K562 (cell line): ENCODE measurements around the gene ADI1. TPM values are rescaled to one million over a fixed set of nuclear protein-coding genes. Genes with fewer than 3 reads are reported as not detected.

ENCODE experiments used
- ATAC-seq: fragments of 200-7000 bp; cut with Tn5 transposase; 3 replicates; pipeline ENCODE4 v1.9.1; 2020; ENCODE audit warnings: moderate library complexity
- BruUV-seq: library from RNA; stranded (reverse); fragments of 400-500 nt; replicated peaks from 2 replicates; lab custom pipeline; 2021; lab: Mats Ljungman, UMichigan
- CTCF ChIA-PET: fragments of 300-600 bp; formaldehyde crosslinking; extraction: SDS; loops from one replicate; lab custom pipeline; 2021; ENCODE audit warnings: low intra/inter-chr PET ratio; lab: Yijun Ruan, JAX
- POLR2A ChIA-PET: fragments of 300-600, 350-650 bp; sonication (Branson Sonifier 250); formaldehyde crosslinking; extraction: SDS; loops from one replicate; lab custom pipeline; 2021; ENCODE audit warnings: antibody characterized with exemption, inconsistent platforms; lab: Yijun Ruan, JAX
- DNase-seq, 4 experiments: peaks; one replicate each; pipeline versions ENCODE4 v3.0.0 to v3.0.0-alpha.2; 2011 to 2018; ENCODE audit warnings: low spot score in 3 of 4, mixed read lengths in 3 of 4; ENCODE audit errors: extremely low read depth in 1 of 4
- FAIRE-seq: peaks from 2 replicates; lab custom pipeline; 2011; peaks lifted over from hg19 to GRCh38; lab: Jason Lieb, UNC
- H2AFZ ChIP-seq: 2 replicates; pipeline ENCODE4 v1.6.0; 2011; ENCODE audit warnings: low read depth, low read length, control low read depth, inconsistent platforms
- H3K27ac ChIP-seq: fragments of 200-600 bp; 3 replicates; pipeline ENCODE4 v1.8.0; 2011; ENCODE audit warnings: low read depth, mild to moderate bottlenecking, control low read depth, inconsistent platforms, low read length, moderate library complexity, mixed read lengths; ENCODE audit errors: extremely low read depth
- H3K27me3 ChIP-seq, 2 experiments: fragments of 300-600 bp in 1 of 2; 2 replicates in 1 of 2; 3 replicates in 1 of 2; pipeline versions ENCODE4 v1.6.0 to v1.8.0; 2011; ENCODE audit warnings: inconsistent platforms in 2 of 2, low read length in 2 of 2, mild to moderate bottlenecking in 1 of 2, mixed read lengths in 1 of 2, moderate library complexity in 1 of 2; ENCODE audit not compliant: control insufficient read depth in 2 of 2, insufficient read depth in 2 of 2
- H3K36me3 ChIP-seq: fragments of 300-600 bp; 3 replicates; pipeline ENCODE4 v1.8.0; 2011; ENCODE audit warnings: mild to moderate bottlenecking, low read length, inconsistent platforms; ENCODE audit not compliant: control insufficient read depth, insufficient read depth
- H3K4me1 ChIP-seq, 2 experiments: fragments of 200-600 bp in 1 of 2; replicated peaks in 1 of 2; 2 replicates in 1 of 2; 3 replicates in 1 of 2; pipeline versions ENCODE4 v1.5.1 to v1.8.0; 2011; ENCODE audit warnings: inconsistent platforms in 2 of 2, low read length in 2 of 2, mild to moderate bottlenecking in 1 of 2, mixed read lengths in 1 of 2, moderate library complexity in 1 of 2; ENCODE audit not compliant: control insufficient read depth in 2 of 2, insufficient read depth in 2 of 2
- H3K4me2 ChIP-seq: 2 replicates; pipeline ENCODE4 v1.6.1; 2011; ENCODE audit warnings: low read length, control low read depth, inconsistent platforms, mixed read lengths; ENCODE audit not compliant: insufficient read depth
- H3K4me3 ChIP-seq: fragments of 200-600 bp; sonication (generic), shearing (Covaris generic); 2 replicates; pipeline ENCODE4 v1.5.1; 2016; ENCODE audit warnings: control low read depth, inconsistent platforms
- H3K79me2 ChIP-seq: fragments of 200-600 bp; 3 replicates; pipeline ENCODE4 v1.8.0; 2011; ENCODE audit warnings: low read length, inconsistent platforms; ENCODE audit not compliant: control insufficient read depth, insufficient read depth
- H3K9ac ChIP-seq, 2 experiments: 2 replicates each; pipeline versions ENCODE4 v1.6.0 to v1.6.1; 2011; ENCODE audit warnings: low read depth in 2 of 2, low read length in 2 of 2, control low read depth in 1 of 2, inconsistent platforms in 1 of 2, mild to moderate bottlenecking in 1 of 2, mixed read lengths in 1 of 2; ENCODE audit not compliant: insufficient read depth in 1 of 2
- H3K9me1 ChIP-seq: one replicate; pipeline ENCODE4 v1.6.0; 2011; ENCODE audit warnings: inconsistent platforms, mild to moderate bottlenecking, low read length, moderate library complexity; ENCODE audit not compliant: control insufficient read depth, insufficient read depth
- H3K9me3 ChIP-seq: replicated peaks from 2 replicates; pipeline ENCODE4 v1.5.1; 2011; ENCODE audit warnings: low read depth, low read length, inconsistent platforms; ENCODE audit not compliant: control insufficient read depth, insufficient read depth
- H4K20me1 ChIP-seq: replicated peaks from 2 replicates; pipeline ENCODE4 v1.6.1; 2011; ENCODE audit warnings: low read length, inconsistent platforms, mixed read lengths; ENCODE audit not compliant: control insufficient read depth, insufficient read depth
- MAFG ChIP-seq: fragments of 450-650 bp; conservative IDR thresholded peaks from 2 replicates; pipeline ENCODE4 v1.6.1; 2016; ENCODE audit warnings: missing genetic modification characterization, missing compliant biosample characterization
- MEF2A ChIP-seq: IDR thresholded peaks from 2 replicates; pipeline ENCODE4 v1.6.1; 2011; ENCODE audit warnings: low read depth, mild to moderate bottlenecking, low read length, moderate library complexity; ENCODE audit not compliant: control insufficient read depth
- PML ChIP-seq: IDR thresholded peaks from 2 replicates; pipeline ENCODE4 v1.6.1; 2012; ENCODE audit warnings: low read length, inconsistent platforms
- RAD21 ChIP-seq, 2 experiments: fragments of 250-450 bp in 1 of 2; fragments of 450-650 bp in 1 of 2; sonication (Bioruptor Pico) in 1 of 2; formaldehyde crosslinking in 1 of 2; IDR thresholded peaks in 1 of 2; conservative IDR thresholded peaks in 1 of 2; 2 replicates each; pipeline versions ENCODE4 v1.4.0 to v1.8.0; 2020 to 2022; ENCODE audit warnings: mild to moderate bottlenecking in 2 of 2, moderate library complexity in 1 of 2
- SNRNP70 ChIP-seq: fragments of 200-400 bp; formaldehyde crosslinking; optimal IDR thresholded peaks from 2 replicates; pipeline ENCODE3; 2017; ENCODE audit warnings: low read depth, low read length
- TCF7L2 ChIP-seq: fragments of 150-350 bp; IDR thresholded peaks from 2 replicates; pipeline ENCODE4 v1.6.1; 2016; ENCODE audit warnings: low read depth, mild to moderate bottlenecking, low read length, moderate library complexity
- WGBS: fragments of 100-300 bp; shearing (Covaris generic); methylation state at CpG from one replicate; pipeline ENCODE4 v1.1.6; 2016; ENCODE audit warnings: low coverage, mixed read lengths; ENCODE audit not compliant: insufficient coverage; ENCODE audit errors: missing lambda C conversion rate; 5-methylcytosine and 5-hydroxymethylcytosine counted together
- in situ Hi-C: fragments of 300-500 bp; cut with MboI; formaldehyde crosslinking; loops from 4 replicates; pipeline ENCODE4 v1.15.0; 2018; ENCODE audit warnings: inconsistent platforms, mixed read lengths
- intact Hi-C: fragments of 100-400 bp; cut with micrococcal nuclease; formaldehyde crosslinking; loops from 2 replicates; pipeline ENCODE4 v1.14.2; 2022
- polyA plus RNA-seq, 8 experiments: library from polyadenylated mRNA; depleted of rRNA in 4 of 8; stranded (reverse) in 5 of 8; unstranded in 3 of 8; fragments of >200 nt; fragmentation: Nextera tagmentation in 2 of 8; fragmentation: Illumina TruSeq in 1 of 8; extraction: Ambion mirVana in 2 of 8; extraction: Trizol in 1 of 8; gene quantifications; 2 replicates each; pipeline versions ENCODE4 v1.2.1 to v1.2.3, GENCODE V29; 2011 to 2014; ENCODE audit warnings: inconsistent platforms in 1 of 8, missing spikeins in 1 of 8
- total RNA-seq, 7 experiments: library from RNA; depleted of rRNA in 6 of 7; stranded (reverse); fragments of >200 nt in 6 of 7; fragmentation: Illumina TruSeq in 2 of 7; extraction: Trizol in 2 of 7; gene quantifications; 2 replicates each; pipeline versions ENCODE4 v1.2.1 to v1.2.3, GENCODE V29; 2011 to 2021; ENCODE audit warnings: low replicate concordance in 1 of 7

Gene ADI1
- total and polyA plus RNA-seq, 9 of the 15 experiments (the other 6 are each of a cell fraction or from before 2014, with no cell fraction given), result 6.1 to 51.0 (median 27.1) TPM

DNA sequence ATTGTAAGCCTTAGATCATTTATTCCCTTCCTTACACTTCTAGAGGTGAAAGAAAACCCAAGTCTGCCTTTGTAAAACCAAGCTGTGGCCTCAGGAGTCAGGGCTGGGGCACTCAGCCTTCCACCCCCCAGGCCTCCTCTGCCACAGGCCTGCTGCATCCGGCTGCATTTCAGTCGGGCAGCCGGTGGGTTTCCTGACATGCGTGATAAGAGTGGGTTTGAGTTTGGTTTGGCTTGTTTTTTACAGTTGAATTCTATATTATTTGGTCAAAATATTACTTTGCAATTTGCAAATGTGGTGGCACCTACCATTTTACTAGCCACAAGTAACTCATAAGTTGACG lies 42.4 kb downstream of the ADI1 start:
- Histone ChIP-seq H3K4me1 (peaks cover 0 to 7% of the 10 kb centered on the region in 2 experiments; a peak in 1 of 5 replicates), H4K20me1 (no peaks in the 10 kb centered on the region), H3K9me1 (peaks cover 5% of the 10 kb centered on the region), H3K79me2 (no peaks in the 10 kb centered on the region), H3K4me2 (no peak overlapping the region), H3K36me3 (peaks cover 60% of the 10 kb centered on the region; the same call in 2 of the 3 replicates), H3K27me3 (no peaks in the 10 kb centered on the region), H3K9me3 (no peaks in the 10 kb centered on the region), H3K9ac (no peak overlapping the region), H3K4me3 (no peak overlapping the region), H2AFZ (no peak overlapping the region), H3K27ac (no peak overlapping the region)
- no peak for FAIRE-seq
- in situ Hi-C loops, result no loop called here
- intact Hi-C loops, result no loop called here
- POLR2A ChIA-PET, result interaction anchor here (0.6 kb wide), 1 partner anchor 17 kb away, joined by 3 read pairs; no protein-coding TSS in a partner anchor
- CTCF ChIA-PET, result no interaction called here
- ATAC-seq, result no peak
- WGBS, result 93% methylated on average over 5 of the region's 5 CpGs
- BruUV-seq, result no TSS peak
- no peak for TF ChIP-seq MEF2A
- TF ChIP-seq PML, result no peak
- no peak for TF ChIP-seq SNRNP70
- TF ChIP-seq RAD21 (CRISPR knock-in tag; conservative IDR thresholded peaks at IDR 0.05 in 1 of 2, IDR thresholded peaks at IDR 0.05 in 1 of 2), result no peak
- no peak for TF ChIP-seq TCF7L2
- TF ChIP-seq MAFG (tag), result no peak
- DNase-seq, result no peak
